Mononuclear cell (primary cell): ENCODE measurements around the gene CRYZL1. TPM values are rescaled to one million over a fixed set of nuclear protein-coding genes. Genes with fewer than 3 reads are reported as not detected.

Source experiments
- H3K27me3 ChIP-seq: 2 replicates; pipeline ENCODE4 v1.6.0; 2011; ENCODE audit warnings: low read length, control low read depth; ENCODE audit not compliant: insufficient read depth
- H3K4me1 ChIP-seq: 2 replicates; pipeline ENCODE4 v1.5.1; 2011; ENCODE audit warnings: mild to moderate bottlenecking, low read length, control low read depth; ENCODE audit not compliant: insufficient read depth
- H3K4me3 ChIP-seq: 2 replicates; pipeline ENCODE4 v1.5.1; 2011; ENCODE audit warnings: mild to moderate bottlenecking, low read length, moderate library complexity
- H3K9me3 ChIP-seq: 2 replicates; pipeline ENCODE4 v1.5.1; 2011; ENCODE audit warnings: low read depth, mild to moderate bottlenecking, control low read depth, low read length
- total RNA-seq: library from RNA; depleted of rRNA; stranded (reverse); fragments of >200 nt; gene quantifications from one replicate; pipeline ENCODE4 v1.2.3, GENCODE V29; 2012

The CRYZL1 gene
- total RNA-seq, 1 donor = 16.1 TPM

DNA sequence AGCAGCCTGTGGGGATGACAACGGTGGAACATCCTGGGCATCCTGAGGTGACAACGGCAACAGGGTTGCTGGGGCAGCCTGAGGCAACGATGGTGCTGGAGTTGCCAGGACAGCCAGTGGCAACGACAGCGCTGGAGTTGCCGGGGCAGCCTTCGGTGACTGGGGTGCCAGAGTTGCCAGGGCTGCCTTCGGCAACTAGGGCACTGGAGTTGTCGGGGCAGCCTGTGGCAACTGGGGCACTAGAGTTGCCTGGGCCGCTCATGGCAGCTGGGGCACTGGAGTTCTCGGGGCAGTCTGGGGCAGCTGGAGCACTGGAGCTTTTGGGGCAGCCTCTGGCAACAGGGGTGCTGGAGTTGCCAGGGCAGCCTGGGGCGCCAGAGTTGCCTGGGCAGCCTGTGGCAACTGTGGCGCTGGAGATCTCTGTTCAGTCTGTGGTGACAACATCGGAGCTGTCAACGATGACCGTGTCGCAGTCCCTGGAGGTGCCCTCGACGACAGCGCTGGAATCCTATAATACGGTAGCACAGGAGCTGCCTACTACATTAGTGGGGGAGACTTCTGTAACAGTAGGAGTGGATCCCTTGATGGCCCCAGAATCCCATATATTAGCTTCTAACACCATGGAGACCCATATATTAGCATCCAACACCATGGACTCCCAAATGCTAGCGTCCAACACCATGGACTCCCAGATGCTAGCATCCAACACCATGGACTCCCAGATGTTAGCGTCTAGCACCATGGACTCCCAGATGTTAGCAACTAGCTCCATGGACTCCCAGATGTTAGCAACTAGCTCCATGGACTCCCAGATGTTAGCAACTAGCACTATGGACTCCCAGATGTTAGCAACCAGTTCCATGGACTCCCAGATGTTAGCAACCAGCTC lies 90.5 kb downstream of the CRYZL1 start:
- no peak overlapping the region for H3K4me3 ChIP-seq
- H3K4me1 ChIP-seq = peaks cover 6% of the 10 kb centered on the region
- no peaks in the 10 kb centered on the region for H3K9me3 ChIP-seq
- H3K27me3 ChIP-seq = no peaks in the 10 kb centered on the region

DNA sequence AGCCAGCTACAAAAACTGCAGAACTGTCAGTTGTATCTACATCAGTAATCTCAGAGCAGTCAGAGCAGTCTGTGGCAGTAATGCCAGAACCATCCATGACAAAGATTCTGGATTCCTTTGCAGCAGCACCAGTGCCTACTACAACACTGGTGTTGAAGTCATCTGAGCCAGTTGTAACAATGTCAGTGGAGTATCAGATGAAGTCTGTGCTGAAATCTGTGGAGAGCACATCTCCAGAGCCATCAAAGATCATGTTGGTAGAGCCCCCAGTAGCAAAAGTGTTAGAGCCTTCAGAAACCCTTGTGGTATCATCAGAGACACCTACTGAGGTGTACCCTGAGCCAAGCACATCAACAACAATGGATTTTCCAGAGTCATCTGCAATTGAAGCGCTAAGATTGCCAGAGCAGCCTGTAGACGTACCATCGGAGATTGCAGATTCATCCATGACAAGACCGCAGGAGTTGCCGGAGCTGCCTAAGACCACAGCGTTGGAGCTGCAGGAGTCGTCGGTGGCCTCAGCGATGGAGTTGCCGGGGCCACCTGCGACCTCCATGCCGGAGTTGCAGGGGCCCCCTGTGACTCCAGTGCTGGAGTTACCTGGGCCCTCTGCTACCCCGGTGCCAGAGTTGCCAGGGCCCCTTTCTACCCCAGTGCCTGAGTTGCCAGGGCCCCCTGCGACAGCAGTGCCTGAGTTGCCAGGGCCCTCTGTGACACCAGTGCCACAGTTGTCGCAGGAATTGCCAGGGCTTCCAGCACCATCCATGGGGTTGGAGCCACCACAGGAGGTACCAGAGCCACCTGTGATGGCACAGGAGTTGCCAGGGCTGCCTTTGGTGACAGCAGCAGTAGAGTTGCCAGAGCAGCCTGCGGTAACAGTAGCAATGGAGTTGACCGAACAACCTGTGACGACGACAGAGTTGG lies 91.4 kb downstream of the CRYZL1 start:
- Histone ChIP-seq H3K9me3 (no peaks in the 10 kb centered on the region), H3K4me1 (peaks cover 11% of the 10 kb centered on the region), H3K27me3 (no peaks in the 10 kb centered on the region), H3K4me3 (no peak overlapping the region)

DNA sequence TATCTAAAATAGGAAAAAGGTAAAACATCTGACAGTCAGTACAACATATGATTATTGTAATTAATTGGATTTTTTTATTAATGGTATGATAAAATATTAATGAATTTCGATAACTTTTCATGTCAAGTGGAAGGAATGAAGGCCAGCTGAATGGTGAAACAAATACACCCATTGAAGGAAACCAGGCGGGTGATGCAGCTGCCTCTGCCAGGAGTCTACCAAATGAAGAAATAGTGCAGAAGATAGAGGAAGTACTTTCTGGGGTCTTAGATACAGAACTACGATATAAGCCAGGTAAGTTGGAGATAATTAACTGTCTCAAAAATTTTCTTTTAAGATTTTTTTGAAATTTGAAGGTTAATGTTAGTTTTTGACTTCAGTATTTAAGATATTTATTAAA lies 95.5 kb downstream of the CRYZL1 start:
- no peak overlapping the region for H3K4me3 ChIP-seq
- H3K27me3 ChIP-seq = no peaks in the 10 kb centered on the region

DNA sequence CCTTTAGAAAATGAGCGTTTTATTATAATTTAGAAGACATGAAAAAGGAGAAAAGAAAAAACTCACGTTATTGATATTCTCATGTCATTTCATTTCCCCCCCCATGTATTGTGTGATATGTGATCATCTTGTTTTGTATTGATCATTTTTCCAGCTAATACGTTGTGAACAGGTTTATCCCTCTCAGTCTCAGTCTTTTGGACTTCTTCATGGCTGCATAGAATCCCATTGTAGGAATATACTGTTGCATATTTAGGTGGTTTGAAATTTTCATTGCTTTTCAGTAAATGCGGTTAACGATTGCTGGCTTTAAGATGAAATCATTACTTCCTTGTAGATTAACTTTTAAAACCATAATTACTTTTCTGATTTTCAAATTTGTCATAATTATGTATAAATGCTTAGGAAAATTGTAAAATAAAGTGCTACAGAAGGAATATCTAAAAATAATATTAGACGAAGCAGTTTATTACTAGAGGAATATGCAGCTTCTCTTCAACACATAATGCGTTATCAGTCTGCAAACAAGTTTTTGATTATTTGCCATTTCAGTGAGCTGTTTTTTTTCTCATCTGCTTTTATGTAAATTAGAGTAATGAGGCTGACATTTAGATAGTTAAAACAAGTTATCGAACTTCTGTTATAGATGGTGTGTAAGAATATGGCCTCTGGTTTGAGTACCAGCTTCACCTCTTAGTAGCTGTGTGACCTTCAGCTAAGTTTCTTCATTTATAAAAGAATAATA lies 96.9 kb downstream of the CRYZL1 start:
- peak overlapping the region; percentile 95 for H3K4me3 ChIP-seq
- H3K9me3 ChIP-seq = no peaks in the 10 kb centered on the region
- H3K27me3 ChIP-seq = no peaks in the 10 kb centered on the region
- peaks cover 30% of the 10 kb centered on the region for H3K4me1 ChIP-seq

More for the DNA sequence above, 95.5 kb downstream of the CRYZL1 start:
- H3K9me3 ChIP-seq = no peaks in the 10 kb centered on the region
- peaks cover 25% of the 10 kb centered on the region for H3K4me1 ChIP-seq

DNA sequence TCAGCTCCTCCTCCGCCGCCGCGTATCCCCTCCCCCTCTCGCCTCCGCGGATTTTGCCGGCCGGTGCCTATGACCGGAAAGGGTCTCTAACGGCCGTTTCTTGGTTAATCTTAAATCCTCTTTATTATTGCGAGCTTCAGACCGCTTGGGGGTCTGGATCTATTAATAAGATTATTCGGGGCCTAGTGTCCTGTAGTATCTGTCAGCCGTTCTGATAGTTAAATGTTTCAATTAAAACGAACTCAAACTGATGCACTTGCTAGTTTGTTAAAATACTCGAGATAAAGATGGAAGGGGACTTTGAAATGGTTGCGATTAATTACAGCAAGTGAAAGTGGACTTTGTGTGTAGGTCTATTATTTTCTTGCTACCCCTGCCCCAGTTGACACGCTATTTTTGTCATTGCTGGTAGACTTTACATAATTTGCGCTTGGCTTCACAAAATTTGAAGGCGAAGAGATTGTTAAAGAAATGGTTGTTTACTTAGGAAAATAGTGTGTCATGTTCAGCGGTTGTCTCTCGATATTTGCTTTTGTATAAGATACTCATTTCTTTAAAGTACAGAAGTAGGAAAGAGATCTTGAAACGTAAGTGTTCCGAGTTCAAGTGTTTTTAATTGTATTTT lies 97.9 kb downstream of the CRYZL1 start:
- H3K4me3 ChIP-seq = peak overlapping the region; percentile 95
- H3K27me3 ChIP-seq = no peaks in the 10 kb centered on the region
- H3K9me3 ChIP-seq = no peaks in the 10 kb centered on the region
- peaks cover 30% of the 10 kb centered on the region for H3K4me1 ChIP-seq

DNA sequence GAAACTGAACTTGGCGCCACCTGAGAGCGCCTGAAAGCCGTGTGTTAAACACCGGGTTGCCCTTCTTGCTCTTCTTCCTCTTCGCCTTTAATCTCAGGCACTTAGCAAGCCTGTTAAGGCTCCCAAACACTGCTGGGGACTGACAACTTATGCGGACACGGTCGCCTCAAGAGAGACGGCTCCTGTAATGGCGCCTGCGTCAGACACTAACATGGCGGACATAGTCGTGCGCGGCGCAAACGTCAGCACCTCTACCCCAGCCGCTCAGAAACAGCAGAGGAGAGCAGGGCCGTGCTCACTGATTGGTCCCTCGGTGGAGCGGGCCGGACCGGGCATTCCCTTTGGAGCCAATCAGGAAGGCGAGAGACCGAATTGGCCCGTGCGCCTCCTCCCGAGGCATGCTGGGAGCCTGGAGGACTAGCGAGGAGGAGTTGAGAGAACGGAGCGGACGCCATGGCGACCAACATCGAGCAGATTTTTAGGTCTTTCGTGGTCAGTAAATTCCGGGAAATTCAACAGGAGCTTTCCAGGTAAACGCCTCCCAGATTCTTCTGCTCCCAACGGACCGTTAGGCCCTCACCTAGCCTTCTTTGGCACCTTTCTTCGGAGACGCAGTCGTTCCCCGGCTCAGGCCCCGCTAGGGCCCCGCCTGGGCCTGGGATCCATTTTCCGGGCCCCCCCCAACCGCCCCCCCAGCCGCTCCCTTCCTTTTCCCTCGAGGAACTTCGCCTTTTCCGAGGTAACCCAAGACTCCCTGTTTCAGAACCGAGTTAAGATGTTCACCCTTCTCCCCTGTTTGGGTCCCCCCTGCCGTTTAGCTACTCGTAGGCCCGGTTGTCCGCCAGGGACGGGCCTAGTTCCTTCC lies 98.7 kb downstream of the CRYZL1 start, which contains the start of gene SON:
Gene SON, plus strand, starts transcription at position 399 of the 865 bp plus-strand sequence. Its CDS starts 55 bp downstream, at position 454.
- Histone ChIP-seq H3K9me3 (no peaks in the 10 kb centered on the region), H3K4me3 (peak within 1 kb of the TSS; percentile 95), H3K4me1 (peaks cover 30% of the 10 kb centered on the region), H3K27me3 (no peaks in the 10 kb centered on the region)

DNA sequence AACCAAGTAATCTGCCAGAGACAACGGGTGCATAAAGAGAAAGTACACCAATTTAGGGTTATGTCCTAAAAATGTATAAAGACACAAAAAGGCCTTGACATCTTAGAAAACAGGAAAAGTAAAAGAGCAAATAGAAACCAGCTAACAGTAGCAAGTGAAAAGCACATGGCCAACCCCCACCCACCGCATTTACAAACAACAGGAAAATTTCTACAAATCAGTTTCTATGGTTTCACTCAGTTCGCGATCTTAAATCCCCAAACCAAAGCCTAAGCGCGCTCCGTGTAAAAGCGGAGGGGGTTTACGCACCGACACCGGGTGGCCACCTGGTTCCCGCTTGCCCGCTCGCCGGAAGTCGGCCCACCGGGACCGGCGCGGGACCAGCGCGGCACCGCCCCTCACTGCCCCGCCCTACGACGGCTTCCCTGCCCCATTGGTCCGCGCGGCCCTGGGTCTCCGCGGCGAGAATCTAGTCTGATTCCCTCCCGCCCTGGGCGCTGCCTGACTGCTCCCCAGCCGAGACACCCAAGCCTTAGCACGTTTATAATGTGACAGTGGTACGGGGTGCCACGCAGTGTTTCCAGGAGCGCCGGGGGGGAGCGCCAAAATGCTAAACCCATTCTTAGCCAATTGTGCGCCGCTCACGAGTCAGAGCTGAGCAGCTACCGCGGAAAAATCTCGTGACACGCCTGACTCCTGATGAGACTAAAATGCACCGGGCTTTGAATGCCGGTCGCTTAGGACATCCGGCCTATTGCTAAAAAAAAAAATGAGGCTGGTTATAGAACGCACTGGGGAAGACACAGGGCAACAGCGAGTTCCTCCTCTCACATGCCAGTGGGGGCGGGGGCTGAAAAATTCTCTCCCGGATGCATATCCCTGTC lies 99.5 kb downstream of the CRYZL1 start, which contains the start of gene GART:
Gene GART, minus strand, starts transcription at position 362 of the 884 bp plus-strand sequence. CDS start 2,802 bp downstream, outside the sequence.
- Histone ChIP-seq H3K4me1 (peaks cover 30% of the 10 kb centered on the region), H3K9me3 (no peaks in the 10 kb centered on the region), H3K27me3 (no peaks in the 10 kb centered on the region), H3K4me3 (peak within 1 kb of the TSS; percentile 95)

DNA sequence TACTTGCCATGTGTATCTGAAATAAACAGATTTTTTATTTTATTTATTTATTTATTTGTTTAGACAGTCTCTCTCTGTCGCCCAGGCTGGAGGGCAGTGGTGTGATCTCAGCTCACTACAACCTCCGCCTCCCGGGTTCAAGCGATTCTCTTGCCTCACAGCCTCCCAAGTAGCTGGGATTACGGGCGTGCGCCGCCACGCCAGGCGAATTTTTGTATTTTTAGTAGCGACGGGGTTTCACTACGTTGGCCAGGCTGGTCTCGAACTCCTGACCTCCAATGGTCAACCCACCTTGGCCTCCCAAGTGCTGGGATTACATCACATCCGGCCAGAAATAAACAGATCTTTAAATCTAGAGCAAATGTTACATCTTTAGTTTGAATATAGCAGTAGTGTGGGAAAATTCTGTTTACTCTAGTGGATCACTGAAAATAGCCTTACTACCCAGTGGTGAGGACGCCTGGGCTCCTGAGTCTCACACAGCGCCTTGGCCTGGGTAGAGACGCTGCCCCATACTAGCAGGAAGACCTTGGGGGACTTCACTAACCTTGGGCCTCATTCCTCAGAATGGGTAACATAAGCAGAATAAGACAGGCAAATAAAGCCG lies 100.3 kb downstream of the CRYZL1 start:
- Histone ChIP-seq H3K9me3 (no peaks in the 10 kb centered on the region), H3K4me1 (peaks cover 26% of the 10 kb centered on the region), H3K27me3 (no peaks in the 10 kb centered on the region), H3K4me3 (peak overlapping the region; percentile 95)

DNA sequence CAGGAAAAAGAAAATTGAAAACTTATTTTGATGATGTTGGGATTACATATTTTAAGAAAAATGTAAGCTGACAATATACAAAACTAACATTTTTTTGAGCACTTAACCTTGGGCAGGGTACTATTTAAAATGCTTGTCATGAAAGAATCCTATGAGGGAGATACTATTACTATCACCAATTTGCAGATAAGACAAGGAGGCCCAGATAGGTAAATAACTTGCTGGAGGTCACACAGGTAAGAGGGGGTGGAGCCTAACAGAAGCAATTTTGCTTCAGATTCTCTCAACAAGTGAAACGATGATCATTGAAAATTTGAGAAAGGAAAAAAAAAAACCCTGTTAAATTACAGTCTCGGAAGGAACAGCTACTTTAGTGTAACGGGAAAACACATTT lies 100.8 kb downstream of the CRYZL1 start:
- no peak overlapping the region for H3K4me3 ChIP-seq
- H3K4me1 ChIP-seq = peaks cover 23% of the 10 kb centered on the region
- H3K27me3 ChIP-seq = no peaks in the 10 kb centered on the region
- H3K9me3 ChIP-seq = no peaks in the 10 kb centered on the region

DNA sequence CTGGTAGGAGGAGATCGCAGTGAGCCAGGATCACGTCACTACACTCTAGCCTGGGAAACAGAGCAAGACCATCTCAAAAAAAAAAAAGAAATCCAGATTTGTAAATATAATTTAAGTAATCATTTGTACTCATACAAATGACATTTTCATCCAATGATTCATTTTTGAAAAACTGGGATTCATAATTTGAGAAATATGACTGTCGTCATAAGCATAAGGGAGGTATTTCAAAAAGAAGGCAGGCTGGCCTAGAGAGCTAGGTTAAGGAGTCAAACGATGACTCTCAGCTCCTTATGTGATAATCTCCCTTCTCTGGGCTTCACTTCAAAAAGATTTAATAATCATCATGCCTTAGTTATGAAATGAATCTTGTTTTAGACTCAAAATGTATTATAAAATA lies 101.9 kb downstream of the CRYZL1 start:
- no peaks in the 10 kb centered on the region for H3K27me3 ChIP-seq
- H3K9me3 ChIP-seq = no peaks in the 10 kb centered on the region
- no peak overlapping the region for H3K4me3 ChIP-seq
- peaks cover 17% of the 10 kb centered on the region for H3K4me1 ChIP-seq
